Kidney glomerular epithelial cell (primary cell): ENCODE data around the gene IL1RAPL2.
"Not testable (repeated sequence)": the region's sequence is repeated elsewhere in the genome, so short reads cannot be mapped to it uniquely, and the experiment has no call there.

Experiments used
- DNase-seq: peaks from one replicate; lab custom pipeline; 2025; lab: John Stamatoyannopoulos, UW

Gene IL1RAPL2

GRCh38 chrX:104854790-104855340 lies 288.9 kb downstream of the IL1RAPL2 start:
- no peak for DNase-seq

DNA sequence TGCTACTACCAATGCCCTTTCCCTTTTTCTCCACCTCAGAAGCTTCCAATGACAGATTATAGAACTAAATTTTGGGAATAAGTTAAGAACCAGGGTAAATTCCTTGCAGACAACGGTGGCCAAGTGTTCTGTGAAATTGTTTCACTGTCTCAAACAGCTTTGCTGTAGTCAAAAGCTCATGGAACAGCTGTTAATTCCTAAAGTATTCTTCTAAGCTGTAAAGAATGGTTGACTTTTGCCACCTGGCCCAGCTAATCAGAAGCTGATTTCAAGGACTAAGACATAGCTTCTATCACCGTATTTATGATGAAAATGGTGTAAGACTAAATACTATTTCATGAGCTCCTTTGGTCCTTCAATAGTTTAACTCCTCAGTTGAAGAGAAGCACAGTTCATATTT lies 297.5 kb downstream of the IL1RAPL2 start:
- DNase-seq: no peak

- no peak for DNase-seq
Observed at GRCh38 chrX:104864296-104864695, 298.3 kb downstream of the IL1RAPL2 start.

- DNase-seq: no peak
Observed at GRCh38 chrX:104877504-104877903, 311.5 kb downstream of the IL1RAPL2 start.

DNA sequence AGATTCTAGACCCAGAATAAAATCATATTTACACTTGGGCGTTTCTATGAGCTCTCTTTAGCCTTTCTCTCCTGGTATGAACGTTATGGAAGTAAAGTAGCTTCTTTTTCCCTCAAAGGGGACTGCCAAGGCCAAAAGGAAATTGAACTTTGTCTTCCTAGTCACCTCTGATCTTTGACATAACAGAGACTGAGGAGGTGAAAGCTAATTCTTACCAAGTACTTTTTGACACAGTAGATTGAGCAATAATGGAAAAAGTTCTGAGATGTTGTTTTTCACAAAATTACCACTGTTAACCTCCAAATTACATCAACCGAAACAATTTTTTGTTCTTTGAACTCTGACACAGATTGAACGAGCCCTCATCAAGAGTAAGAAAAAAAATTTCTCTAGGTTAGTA lies 336.1 kb downstream of the IL1RAPL2 start:
- no peak for DNase-seq

GRCh38 chrX:104909694-104910093 lies 343.7 kb downstream of the IL1RAPL2 start:
- DNase-seq: not testable (repeated sequence)

- DNase-seq: peak; percentile 3
Observed at GRCh38 chrX:104913348-104913747, 347.3 kb downstream of the IL1RAPL2 start.

DNA sequence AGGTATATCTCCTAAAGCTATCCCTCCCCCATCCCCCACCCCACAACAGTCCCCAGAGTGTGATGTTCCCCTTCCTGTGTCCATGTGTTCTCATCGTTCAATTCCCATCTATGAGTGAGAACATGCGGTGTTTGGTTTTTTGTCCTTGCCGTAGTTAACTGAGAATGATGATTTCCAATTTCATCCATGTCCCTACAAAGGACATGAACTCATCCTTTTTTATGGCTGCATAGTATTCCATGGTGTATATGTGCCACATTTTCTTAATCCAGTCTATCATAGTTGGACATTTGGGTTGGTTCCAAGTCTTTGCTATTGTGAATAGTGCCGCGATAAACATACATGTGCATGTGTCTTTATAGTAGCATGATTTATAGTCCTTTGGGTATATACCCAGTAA lies 348.7 kb downstream of the IL1RAPL2 start:
- DNase-seq: not testable (repeated sequence)

DNA sequence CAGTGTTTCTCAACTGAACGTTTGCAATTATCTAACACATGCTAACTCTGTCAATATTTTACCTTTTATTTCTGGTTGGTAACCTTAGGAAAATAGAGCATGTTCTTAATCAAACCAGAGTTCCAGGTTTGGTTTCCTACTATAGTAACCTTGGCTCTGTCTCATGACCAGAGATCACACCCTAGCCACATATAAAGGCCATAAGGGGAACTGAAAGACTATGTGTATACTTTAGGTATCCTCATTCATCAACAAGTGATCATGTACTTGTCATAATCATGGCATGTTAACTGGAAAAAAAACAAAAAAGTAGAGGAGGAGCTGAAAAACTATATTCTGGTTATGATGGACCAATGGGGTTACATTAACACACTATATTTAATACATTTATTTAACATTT lies 352.1 kb downstream of the IL1RAPL2 start:
- no peak for DNase-seq

DNA sequence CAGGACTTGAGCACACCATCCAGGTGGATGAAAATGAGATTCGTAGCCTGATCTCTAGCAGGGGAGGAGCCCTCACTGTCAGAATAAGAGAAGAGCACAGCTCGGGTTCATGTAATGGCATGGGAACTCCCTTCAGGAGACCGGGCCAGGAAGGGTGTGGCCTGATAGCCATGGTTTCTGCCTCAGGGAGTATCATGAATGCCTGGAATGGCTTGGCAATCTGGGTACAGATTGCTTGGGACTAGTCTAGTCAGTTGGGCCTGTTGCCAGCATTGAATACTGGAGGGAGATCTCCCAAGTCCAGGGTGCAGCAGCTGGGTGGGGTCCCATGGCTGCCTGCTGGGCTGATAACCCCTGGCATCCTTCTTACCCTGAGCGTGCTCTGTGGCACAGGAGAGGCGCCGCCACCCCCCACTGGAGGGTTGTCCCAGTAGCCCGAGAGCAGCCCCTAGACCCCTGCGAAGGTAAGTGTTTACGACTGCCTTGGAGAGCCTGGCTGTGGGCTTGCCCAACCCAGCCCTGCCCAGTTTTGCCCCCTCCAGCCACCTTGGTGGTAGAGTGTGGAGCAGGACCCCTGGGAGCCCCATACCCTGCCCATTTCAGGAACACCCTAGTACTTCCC lies 355.7 kb downstream of the IL1RAPL2 start:
- no peak for DNase-seq

- peak; percentile 32 for DNase-seq
Observed at GRCh38 chrX:104922206-104922621, 356.2 kb downstream of the IL1RAPL2 start.

GRCh38 chrX:104929324-104929723 lies 363.3 kb downstream of the IL1RAPL2 start:
- no peak for DNase-seq

- DNase-seq: no peak
Observed at GRCh38 chrX:104935581-104935980, 369.6 kb downstream of the IL1RAPL2 start.

GRCh38 chrX:104953251-104953650 lies 387.3 kb downstream of the IL1RAPL2 start:
- no peak for DNase-seq

DNA sequence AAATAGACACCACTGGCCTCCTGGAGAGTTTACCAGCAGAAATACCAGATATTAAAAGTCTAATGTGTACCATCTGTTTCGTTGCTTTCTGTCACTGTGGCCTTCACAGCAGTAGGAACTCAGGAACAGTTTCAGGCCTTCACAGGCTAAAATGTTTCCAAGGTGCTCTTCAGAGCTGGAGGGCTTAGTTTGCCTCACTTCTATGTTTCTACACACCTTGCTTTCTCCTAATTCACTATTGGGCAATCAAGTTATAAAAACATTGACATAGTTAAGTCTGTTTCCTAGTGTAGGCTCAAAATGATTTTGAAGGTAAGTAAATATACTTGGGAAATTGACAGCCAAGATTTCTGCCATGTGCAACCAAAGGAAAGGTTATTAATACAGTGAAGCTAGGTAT lies 395.9 kb downstream of the IL1RAPL2 start:
- DNase-seq: no peak

GRCh38 chrX:104968241-104968640 lies 402.2 kb downstream of the IL1RAPL2 start:
- no peak for DNase-seq

- no peak for DNase-seq
Observed at GRCh38 chrX:104972737-104973136, 406.7 kb downstream of the IL1RAPL2 start.

DNA sequence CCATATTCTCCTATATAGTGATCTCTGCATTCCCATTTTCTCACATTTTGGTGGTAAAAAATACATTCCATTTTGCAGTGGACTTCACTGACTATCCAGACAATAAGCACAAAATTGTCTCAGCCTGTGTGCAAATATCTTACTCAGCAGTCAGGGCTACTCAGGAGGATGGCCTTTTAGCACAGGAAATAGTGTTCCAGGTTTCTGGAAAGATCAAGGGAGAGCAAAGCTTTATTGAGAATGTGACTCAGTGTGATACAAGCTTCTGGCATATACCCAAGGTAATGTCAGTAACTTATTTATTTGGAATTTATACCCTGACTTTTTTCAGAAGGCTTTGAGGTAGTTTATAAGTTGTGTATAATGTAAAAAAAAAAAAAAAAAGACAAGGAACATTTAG lies 421.1 kb downstream of the IL1RAPL2 start:
- peak; percentile 5 for DNase-seq

DNA sequence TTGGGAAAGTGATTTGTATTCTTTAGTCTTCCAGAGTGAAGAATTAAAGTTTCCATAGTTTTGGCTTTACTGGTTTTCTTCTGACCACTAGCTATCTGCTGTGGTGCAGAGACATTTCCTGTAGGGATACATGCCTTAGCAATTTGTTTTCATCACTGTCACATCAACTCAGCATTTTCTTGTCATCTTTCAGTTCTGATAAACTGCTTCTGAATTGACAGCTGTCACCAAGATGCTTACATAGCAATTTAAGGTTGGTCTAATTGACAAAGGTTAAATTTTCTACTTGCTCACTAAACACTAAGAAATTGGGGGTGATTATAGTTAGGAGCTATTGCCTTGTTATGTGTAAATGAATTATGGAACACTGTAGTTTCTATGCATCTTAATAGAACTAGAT lies 422.0 kb downstream of the IL1RAPL2 start:
- no peak for DNase-seq

GRCh38 chrX:104995546-104995945 lies 429.5 kb downstream of the IL1RAPL2 start:
- no peak for DNase-seq

DNA sequence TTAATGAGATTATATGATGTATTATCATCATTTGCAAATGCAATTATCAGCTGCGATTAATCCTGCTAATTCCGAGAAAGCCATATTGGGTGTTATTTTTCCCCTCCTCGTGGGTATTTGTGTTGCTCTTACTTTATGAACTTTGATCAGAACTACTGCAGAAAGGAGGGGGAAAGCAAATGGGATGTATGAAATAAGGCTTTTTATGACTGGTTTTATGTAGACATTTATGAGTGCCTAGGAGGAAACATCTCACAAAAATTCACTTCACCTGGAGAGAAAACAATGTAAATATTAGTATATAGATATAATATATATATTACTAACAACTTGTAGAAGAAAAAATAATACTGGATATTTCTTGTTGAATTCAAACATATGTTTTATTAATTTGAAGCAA lies 440.1 kb downstream of the IL1RAPL2 start:
- DNase-seq: no peak

- DNase-seq: no peak
Observed at GRCh38 chrX:105006996-105007395, 441.0 kb downstream of the IL1RAPL2 start.

- no peak for DNase-seq
Observed at GRCh38 chrX:105013719-105014118, 447.7 kb downstream of the IL1RAPL2 start.

DNA sequence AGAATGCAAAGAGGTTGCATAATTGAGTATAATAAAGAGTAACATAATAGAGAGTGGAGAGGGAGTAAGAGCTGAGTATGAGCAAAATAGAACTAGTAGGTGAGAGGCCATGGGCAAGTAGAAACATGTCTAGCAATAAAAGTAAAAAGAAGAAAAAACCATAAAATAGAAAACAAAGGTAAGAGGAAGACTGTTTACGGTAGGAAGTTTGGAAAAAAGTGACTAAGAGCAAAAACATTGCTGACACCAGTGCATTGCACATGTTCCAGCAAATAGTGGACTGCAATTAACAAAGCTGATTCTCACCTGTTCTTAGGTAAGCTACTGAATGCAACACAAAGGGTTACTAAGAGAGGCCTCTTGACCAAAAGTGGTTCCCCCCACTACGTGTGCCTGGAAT lies 451.6 kb downstream of the IL1RAPL2 start:
- peak; percentile 17 for DNase-seq
